AG10803 (cell line): ENCODE measurements around the gene PNPLA4.
A peak's percentile ranks its signal among the peaks of the same experiment; 100 is the strongest.

Source experiments
- DNase-seq: peaks from one replicate; pipeline ENCODE4 v3.0.0; 2010; ENCODE audit warnings: low read depth
- H3K4me3 ChIP-seq: 2 replicates; pipeline ENCODE4 v1.5.1; 2011; ENCODE audit warnings: mild to moderate bottlenecking, low read length, control low read depth
- CTCF ChIP-seq: conservative IDR thresholded peaks from 2 replicates; pipeline ENCODE4 v1.5.1; 2011; ENCODE audit warnings: mild to moderate bottlenecking, low read length, control low read depth, inconsistent platforms

PNPLA4 gene

GRCh38 chrX:7927259-7928167, at the start of gene PNPLA4:
PNPLA4 (minus strand) TSS chrX:7927413; CDS start chrX:7926119, 1,294 bp downstream.
- peak; percentile 58 for DNase-seq
- H3K4me3 ChIP-seq = peak within 1 kb of the TSS; percentile 59
- peak; percentile 39 for TF ChIP-seq CTCF

GRCh38 chrX:7972586-7972985, 45.4 kb upstream of the PNPLA4 start:
- no peak for DNase-seq
- TF ChIP-seq CTCF = no peak
- no peak overlapping the region for H3K4me3 ChIP-seq

GRCh38 chrX:7970428-7970827, 43.2 kb upstream of the PNPLA4 start:
- H3K4me3 ChIP-seq = no peak overlapping the region
- no peak for TF ChIP-seq CTCF
- DNase-seq = no peak

GRCh38 chrX:7965436-7965835, 38.2 kb upstream of the PNPLA4 start:
- TF ChIP-seq CTCF = no peak
- H3K4me3 ChIP-seq = no peak overlapping the region
- DNase-seq = no peak

- no peak overlapping the region for H3K4me3 ChIP-seq
- TF ChIP-seq CTCF = no peak
- no peak for DNase-seq
These were observed 33.0 kb upstream of the PNPLA4 start for GRCh38 chrX:7960246-7960645.

- H3K4me3 ChIP-seq = no peak overlapping the region
- no peak for TF ChIP-seq CTCF
- no peak for DNase-seq
These were observed 26.2 kb upstream of the PNPLA4 start for GRCh38 chrX:7953446-7953845.

GRCh38 chrX:7950865-7951264, 23.7 kb upstream of the PNPLA4 start:
- H3K4me3 ChIP-seq = no peak overlapping the region
- no peak for DNase-seq
- no peak for TF ChIP-seq CTCF
